GM18867 (cell line): ENCODE data around the gene PFN3.
A peak's percentile ranks its signal among the peaks of the same experiment; 100 is the strongest.

Source experiments
- ATAC-seq: cut with Tn5 transposase; IDR thresholded peaks from one replicate; pipeline ENCODE4 v1.9.1; 2021; ENCODE audit warnings: mild to moderate bottlenecking, moderate library complexity; ENCODE audit not compliant: unreplicated experiment

Gene PFN3

GRCh38 chr5:177399997-177400868 lies at the start of gene PFN3:
TSS of gene PFN3 (minus strand) at chr5:177400661. CDS start at chr5:177400576, 85 bp downstream.
- no peak for ATAC-seq

- no peak for ATAC-seq
Observed at GRCh38 chr5:177449140-177450061, 48.9 kb upstream of the PFN3 start.

- no peak for ATAC-seq
Observed at GRCh38 chr5:177448244-177448950, 47.9 kb upstream of the PFN3 start.

- no peak for ATAC-seq
Observed at GRCh38 chr5:177447611-177448243, 47.3 kb upstream of the PFN3 start.

GRCh38 chr5:177447066-177447610 lies 46.7 kb upstream of the PFN3 start:
- peak; percentile 27 for ATAC-seq

GRCh38 chr5:177446200-177447065 lies 46.0 kb upstream of the PFN3 start, which contains the start of gene PRR7:
TSS of gene PRR7 (plus strand) at chr5:177446814. CDS start at chr5:177455068, 8,254 bp downstream.
- peak; percentile 56 for ATAC-seq

GRCh38 chr5:177445917-177446199 lies 45.4 kb upstream of the PFN3 start:
- ATAC-seq: no peak

- no peak for ATAC-seq
Observed at GRCh38 chr5:177445052-177445916, 44.8 kb upstream of the PFN3 start.

- ATAC-seq: no peak
Observed at GRCh38 chr5:177444106-177445051, 43.9 kb upstream of the PFN3 start.

- ATAC-seq: no peak
Observed at GRCh38 chr5:177443144-177443983, 42.9 kb upstream of the PFN3 start.

GRCh38 chr5:177442066-177442826 lies 41.8 kb upstream of the PFN3 start:
- ATAC-seq: no peak

GRCh38 chr5:177440990-177441780 lies 40.7 kb upstream of the PFN3 start:
- no peak for ATAC-seq

GRCh38 chr5:177440211-177440989 lies 39.9 kb upstream of the PFN3 start:
- no peak for ATAC-seq

GRCh38 chr5:177439518-177440053 lies 39.1 kb upstream of the PFN3 start:
- ATAC-seq: no peak
